GM21381 (cell line): Measurements from ENCODE around the gene UPP2.

Experiments
- ATAC-seq: cut with Tn5 transposase; IDR thresholded peaks from one replicate; pipeline ENCODE4 v1.9.1; 2021; ENCODE audit warnings: mild to moderate bottlenecking, moderate library complexity; ENCODE audit not compliant: unreplicated experiment

The UPP2 gene

DNA sequence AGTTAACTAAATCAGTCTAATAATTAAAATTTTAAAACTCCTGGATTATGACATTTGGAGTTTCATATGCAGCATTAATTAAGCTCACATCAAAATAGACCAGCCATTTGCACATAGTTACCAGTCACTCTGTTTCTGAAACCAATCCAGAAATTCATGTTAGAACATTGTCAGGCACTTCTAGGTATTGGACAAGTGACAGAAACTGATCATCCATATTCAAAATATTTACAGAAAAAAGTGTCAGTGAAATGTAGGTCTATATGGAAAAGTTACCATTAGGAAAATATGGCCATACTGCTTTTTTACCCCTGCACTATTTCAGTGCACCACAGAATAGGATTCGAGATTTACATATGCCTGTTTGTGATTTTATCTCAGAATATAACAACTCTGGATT lies 33.4 kb downstream of the UPP2 start:
- no peak for ATAC-seq

- ATAC-seq = no peak
Observed at GRCh38 chr2:158138255-158138654, 36.6 kb downstream of the UPP2 start.

DNA sequence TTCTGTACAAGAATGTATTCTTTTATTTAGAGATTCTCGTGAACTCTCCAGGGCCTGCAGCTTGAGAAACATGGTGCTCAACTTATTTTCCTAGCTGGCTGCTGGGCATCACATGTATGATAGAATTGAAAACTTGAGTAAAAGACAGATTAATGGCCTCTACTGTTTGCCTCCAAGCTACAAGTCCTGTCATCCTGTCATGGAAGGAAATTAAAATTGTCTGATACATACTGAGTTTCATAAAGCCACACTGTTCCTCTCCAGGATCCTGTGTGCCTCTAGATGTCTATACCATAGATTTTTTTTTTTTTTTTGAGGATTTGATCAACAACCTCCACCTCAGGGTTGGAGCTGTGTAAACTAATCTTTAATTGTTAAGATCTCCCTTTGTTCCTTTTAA lies 38.5 kb downstream of the UPP2 start:
- ATAC-seq = no peak

- no peak for ATAC-seq
Observed at GRCh38 chr2:158142165-158142564, 40.5 kb downstream of the UPP2 start.

- no peak for ATAC-seq
Observed at GRCh38 chr2:158142568-158143332, 41.1 kb downstream of the UPP2 start.

GRCh38 chr2:158143703-158144360 lies 42.2 kb downstream of the UPP2 start:
- ATAC-seq = no peak

DNA sequence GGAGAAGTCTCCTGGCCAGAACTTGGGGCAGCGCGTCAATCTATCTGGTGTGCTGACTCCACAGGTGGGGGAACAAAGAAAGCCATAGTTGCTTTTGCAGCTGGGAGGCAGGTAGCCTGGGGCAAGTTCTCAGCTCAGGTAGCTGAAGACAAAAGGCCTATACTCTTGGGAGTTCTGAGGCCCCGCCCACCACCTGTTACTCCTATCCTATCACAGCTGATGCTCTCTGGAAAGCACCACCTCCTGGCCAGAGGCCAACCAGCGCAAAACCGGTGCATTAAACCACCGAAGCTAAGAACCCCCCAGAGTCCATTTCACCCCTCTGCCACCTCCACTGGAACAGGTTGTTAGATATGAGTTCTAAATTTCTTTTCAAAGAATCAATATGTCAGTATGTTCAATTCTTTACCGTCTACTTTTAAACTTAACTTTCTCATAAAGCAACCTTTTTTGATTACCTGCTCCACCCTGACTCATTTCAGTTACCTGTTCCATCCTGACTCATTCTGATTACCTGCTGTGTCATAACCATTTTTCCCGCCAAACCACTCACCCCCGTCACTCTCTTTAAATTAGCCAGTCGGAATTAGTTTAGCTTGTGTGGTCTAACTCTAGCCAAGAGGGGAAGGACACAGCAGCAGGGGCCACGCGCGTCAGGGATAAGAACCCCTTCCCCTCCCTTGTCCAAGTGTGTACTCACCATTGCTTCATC lies 43.4 kb downstream of the UPP2 start:
- ATAC-seq = no peak

GRCh38 chr2:158153270-158154015 lies 51.8 kb downstream of the UPP2 start:
- no peak for ATAC-seq

DNA sequence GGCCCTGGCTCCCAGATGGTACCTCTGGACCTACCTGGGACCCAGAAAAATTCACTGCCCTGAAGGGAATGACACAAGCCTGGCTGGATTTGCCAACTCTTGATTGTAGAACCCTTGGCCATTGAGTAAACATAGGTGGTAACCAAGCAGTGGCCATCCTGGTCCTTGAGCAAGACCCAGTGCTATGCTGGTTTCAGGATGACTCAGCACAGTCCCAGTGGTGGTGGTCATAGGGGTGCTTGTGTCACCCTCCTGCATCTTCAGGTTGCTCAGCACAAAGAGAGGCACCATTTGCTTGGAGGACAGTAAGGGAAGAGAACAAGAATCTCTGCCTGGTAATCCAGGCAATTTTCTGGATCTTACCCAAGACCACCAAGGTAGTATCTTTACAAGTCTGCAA lies 52.9 kb downstream of the UPP2 start:
- no peak for ATAC-seq

DNA sequence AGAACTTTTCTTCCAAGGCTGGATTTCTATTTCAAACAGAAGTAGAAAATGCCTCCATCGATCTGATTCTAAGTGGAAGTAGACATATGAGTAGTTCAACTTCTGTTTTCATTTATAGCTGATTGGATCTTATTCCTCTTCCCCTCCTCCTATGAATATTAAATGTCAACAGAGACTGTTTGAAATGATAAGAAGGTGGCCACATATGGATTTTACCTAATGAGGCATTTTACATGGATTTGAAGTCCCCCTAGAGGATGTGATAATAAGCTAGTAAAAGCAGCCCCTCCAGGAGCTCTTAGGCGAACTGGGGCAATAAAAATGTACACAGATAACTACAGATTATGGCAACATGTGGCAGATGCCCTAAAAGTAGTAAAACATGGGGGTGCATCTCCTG lies 71.0 kb downstream of the UPP2 start:
- no peak for ATAC-seq

DNA sequence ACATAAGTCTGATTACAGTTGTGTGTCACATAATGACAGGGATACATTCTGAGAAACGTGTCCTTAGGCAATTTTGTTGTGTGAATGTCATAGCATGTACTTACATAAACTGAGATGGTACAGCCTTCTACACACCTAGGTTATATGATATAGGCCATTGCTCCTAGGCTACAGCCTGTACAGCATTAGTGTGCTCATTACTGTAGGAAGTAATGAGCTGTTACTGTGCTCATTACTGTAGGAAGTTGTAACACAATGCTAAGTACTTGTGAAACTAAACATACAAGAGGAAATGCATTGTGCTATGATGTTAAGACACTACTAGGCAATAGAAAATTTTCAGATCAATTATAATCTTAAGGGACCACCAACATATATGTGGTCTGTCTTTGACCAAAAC lies 72.8 kb downstream of the UPP2 start:
- ATAC-seq = no peak

GRCh38 chr2:158174956-158175355 lies 73.3 kb downstream of the UPP2 start:
- ATAC-seq = no peak

DNA sequence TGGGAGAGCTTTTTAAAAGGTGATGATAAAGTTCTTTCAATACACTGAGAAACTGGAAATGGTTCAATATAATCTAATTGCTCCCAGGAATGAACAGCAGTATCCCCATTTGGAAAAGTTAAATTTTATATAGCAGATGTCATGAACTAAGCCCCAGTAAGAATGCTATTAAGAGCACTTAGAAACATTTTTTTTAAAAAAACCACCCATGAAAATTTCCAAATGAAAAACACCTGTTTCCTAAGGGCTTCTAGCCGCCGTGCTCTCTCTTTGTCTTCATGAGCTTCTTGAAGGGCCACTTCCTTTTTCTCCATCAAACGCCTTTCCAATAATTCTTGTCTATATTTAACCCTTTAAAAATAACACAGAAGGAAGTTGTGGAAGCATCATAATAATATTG lies 77.0 kb downstream of the UPP2 start:
- ATAC-seq = no peak

DNA sequence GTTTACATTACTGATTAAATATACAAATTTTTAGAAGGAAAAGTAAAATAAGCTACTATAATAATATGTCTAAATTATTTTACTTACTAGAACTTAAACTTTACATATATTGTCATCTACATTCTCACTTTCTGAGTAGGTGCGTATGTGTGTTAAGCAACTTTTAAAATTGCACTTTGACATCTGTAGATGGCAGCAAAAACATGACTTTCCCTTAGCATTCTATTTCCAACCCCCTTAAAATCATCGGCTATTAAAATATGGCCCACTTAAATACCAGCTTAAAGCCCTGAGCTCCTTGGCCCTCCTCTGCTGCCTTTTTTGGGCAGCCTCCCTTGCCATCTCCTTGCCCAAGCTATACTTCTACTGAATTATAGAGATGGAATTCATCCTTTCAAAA lies 78.0 kb downstream of the UPP2 start:
- no peak for ATAC-seq

- ATAC-seq = no peak
Observed at GRCh38 chr2:158181171-158181570, 79.5 kb downstream of the UPP2 start.

DNA sequence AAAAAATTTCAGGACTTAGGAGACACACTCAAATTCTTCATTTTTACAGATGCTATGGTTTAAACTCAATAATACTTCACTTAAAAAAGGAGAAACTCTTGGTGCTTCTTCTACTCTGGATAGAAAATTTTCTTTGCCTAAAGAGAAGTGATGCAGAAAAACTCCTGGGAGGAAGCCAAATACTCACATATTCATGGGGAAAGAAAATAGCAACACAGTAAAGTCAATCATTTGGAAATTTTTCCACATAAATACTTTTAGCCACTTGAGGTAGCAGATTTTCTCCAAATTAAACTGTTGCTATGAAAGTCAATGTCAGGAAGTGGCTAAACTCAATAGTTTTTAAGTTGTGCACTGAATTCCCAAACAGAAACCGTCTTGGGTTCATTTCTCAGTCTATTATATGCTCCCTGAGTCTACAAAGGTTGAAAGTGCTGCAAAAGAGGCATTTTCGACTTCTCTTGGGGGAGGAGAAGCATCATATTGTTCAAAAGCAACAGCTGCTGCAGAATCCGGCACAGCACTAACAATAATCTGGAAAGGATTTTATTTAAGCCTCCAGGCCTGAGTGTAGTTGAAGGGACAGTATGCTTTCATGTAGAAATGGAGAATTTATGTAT lies 81.1 kb downstream of the UPP2 start:
- no peak for ATAC-seq

GRCh38 chr2:158184001-158184400 lies 82.3 kb downstream of the UPP2 start:
- ATAC-seq = no peak

DNA sequence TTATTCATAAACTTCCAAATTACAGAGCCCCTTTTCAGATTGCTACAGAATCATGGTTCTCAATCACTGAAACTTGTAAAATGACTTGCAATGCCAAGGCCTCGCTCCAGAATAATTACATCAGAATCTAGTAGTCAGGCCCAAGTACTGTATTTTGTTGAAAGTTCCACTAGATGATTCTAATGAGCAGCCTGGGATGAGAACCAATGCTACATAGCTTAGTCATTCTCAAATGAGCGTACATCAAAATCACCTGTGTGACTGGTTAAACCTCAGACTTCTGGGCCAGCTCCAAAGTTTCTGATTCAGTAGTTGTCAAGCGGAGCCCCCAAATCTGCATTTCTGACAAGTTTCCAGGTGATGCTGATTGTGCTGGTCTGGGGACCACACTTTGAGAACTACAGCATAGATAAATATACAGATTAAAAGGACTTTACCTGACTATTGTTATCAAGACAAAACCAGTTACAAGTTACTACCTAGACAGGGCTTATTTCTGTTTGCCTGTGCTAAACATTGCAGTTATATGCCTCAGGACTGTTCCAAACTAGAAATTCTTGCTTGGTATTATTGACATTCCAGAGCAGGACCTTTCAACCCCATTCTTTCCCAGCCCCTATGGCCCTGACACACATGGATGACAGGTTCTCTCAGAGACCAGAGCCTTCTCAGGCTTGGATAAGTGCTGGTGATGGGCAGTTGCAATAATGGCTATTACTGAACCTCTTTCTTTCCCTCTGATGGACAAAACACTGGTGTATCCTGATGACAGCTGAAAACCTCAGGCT lies 83.1 kb downstream of the UPP2 start:
- no peak for ATAC-seq
